Right lobe of liver (tissue), 6 donors: Measurements from ENCODE around the gene FAM177A1. TPM values are rescaled to one million over a fixed set of nuclear protein-coding genes. Genes with fewer than 3 reads are reported as not detected.

Experiments
- ATAC-seq, 4 donors: fragments of 200-7000 bp; cut with Tn5 transposase; one replicate each; pipeline ENCODE4 v1.9.1; 2020; ENCODE audit warnings: mild to moderate bottlenecking in 4 of 4, moderate library complexity in 4 of 4
- DNase-seq, 3 donors: peaks; one replicate each; pipeline ENCODE4 v3.0.0-alpha.2; 2020
- H3K27ac ChIP-seq, 3 donors: fragments of 200-600 bp; one replicate each; pipeline ENCODE4 v1.8.0; 2022
- H3K27me3 ChIP-seq, 2 donors: fragments of 200-600 bp; one replicate each; pipeline ENCODE4 v1.8.0; 2022
- H3K36me3 ChIP-seq, 4 donors: fragments of 200-600 bp; sonication (generic) in 1 of 4; one replicate each; pipeline versions ENCODE4 v1.5.1 to v1.8.0; 2017 to 2022; ENCODE audit warnings: control low read depth in 1 of 4
- H3K4me1 ChIP-seq, 4 donors: fragments of 200-600 bp; sonication (generic) in 1 of 4; one replicate each; pipeline versions ENCODE4 v1.5.1 to v1.8.0; 2017 to 2022; ENCODE audit warnings: control low read depth in 1 of 4
- H3K4me3 ChIP-seq, 3 donors: fragments of 200-600 bp; one replicate each; pipeline ENCODE4 v1.8.0; 2022
- H3K9me3 ChIP-seq, 4 donors: fragments of 200-600 bp; sonication (generic) in 1 of 4; one replicate each; pipeline versions ENCODE4 v1.5.1 to v1.8.0; 2017 to 2022; ENCODE audit warnings: control low read depth in 1 of 4
- POLR2A ChIP-seq: fragments of 450-650 bp; IDR thresholded peaks from one replicate; pipeline ENCODE4 v1.6.1; 2017; ENCODE audit warnings: antibody characterized with exemption, mild to moderate bottlenecking
- WGBS: methylation state at CpG from one replicate; pipeline ENCODE4 v1.1.6; 2018; ENCODE audit warnings: low coverage, low lambda C conversion rate; ENCODE audit not compliant: insufficient coverage; ENCODE audit errors: missing lambda C conversion rate; 5-methylcytosine and 5-hydroxymethylcytosine counted together
- intact Hi-C, 2 donors: fragments of 100-400 bp; cut with DNase I; formaldehyde crosslinking; loops; one replicate each; pipeline versions ENCODE4 v1.11.2 to v1.14.1; 2022
- total RNA-seq, 6 experiments: library from RNA; depleted of rRNA in 2 of 6; stranded (reverse); fragments of >200 nt in 2 of 6; fragmentation: NEBNext Ultra II Directional in 3 of 6; extraction: Animal tissue kit (Norgen Biotek cat#: 25700) in 3 of 6; gene quantifications; one replicate each; pipeline versions ENCODE4 v1.1.0 to v1.2.4, GENCODE V29; 2016 to 2023
- TF ChIP-seq, protein P1 (sequence below), 4 donors: fragments of 200-600 bp in 3 of 4; fragments of 450-650 bp in 1 of 4; IDR thresholded peaks; one replicate each; pipeline versions ENCODE4 v1.5.1 to v1.8.0; 2016 to 2022; ENCODE audit warnings: antibody characterized with exemption in 4 of 4, mild to moderate bottlenecking in 2 of 4
- donor health status: DM: no; HTN: yes; CAD: no.
- donor health status: DM: no; HTN: no; CAD: no.
- donor health status: DM: no; HTN: no; CAD: no.
- donor health status: DM: no; HTN: yes; CAD: no.
- donor health status: DM: no; HTN: yes; CAD: no.

The FAM177A1 gene
- total RNA-seq, 6 experiments from 2014 or later = 44.2 to 48.4 (median 47.2) TPM

DNA sequence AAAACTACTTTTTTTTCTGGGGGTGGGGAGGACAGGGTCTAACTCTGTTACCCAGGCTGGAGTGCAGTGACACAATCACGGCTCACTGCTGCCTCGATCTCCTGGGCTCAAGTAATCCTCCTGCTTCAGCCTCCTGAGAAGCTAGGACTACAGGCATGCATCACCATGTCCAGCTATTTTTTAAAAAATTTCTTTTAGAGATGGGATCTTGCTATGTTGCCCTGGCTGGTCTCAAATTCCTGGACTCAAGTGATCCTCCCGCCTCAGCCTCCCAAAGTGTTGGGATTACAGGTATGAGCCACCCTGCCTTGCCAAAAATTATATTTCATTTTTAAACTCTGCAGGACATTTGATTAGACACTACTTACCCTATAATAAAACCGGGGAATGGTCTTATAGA, 70.2 kb downstream of the FAM177A1 start:
- H3K36me3 ChIP-seq = peaks cover 0 to 3% (median 0%) of the 10 kb centered on the region in 4 donors
- peak overlapping the region in 2 of 3 donors; percentile 14 to 76 for H3K27ac ChIP-seq
- DNase-seq (no peak), ATAC-seq (no peak)
- H3K27me3 ChIP-seq = no peaks in the 10 kb centered on the region
- TF ChIP-seq, protein P1, sequence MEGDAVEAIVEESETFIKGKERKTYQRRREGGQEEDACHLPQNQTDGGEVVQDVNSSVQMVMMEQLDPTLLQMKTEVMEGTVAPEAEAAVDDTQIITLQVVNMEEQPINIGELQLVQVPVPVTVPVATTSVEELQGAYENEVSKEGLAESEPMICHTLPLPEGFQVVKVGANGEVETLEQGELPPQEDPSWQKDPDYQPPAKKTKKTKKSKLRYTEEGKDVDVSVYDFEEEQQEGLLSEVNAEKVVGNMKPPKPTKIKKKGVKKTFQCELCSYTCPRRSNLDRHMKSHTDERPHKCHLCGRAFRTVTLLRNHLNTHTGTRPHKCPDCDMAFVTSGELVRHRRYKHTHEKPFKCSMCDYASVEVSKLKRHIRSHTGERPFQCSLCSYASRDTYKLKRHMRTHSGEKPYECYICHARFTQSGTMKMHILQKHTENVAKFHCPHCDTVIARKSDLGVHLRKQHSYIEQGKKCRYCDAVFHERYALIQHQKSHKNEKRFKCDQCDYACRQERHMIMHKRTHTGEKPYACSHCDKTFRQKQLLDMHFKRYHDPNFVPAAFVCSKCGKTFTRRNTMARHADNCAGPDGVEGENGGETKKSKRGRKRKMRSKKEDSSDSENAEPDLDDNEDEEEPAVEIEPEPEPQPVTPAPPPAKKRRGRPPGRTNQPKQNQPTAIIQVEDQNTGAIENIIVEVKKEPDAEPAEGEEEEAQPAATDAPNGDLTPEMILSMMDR (IDR thresholded peaks at IDR 0.05) = no peak
- TF ChIP-seq POLR2A = no peak
- H3K9me3 ChIP-seq = no peaks in the 10 kb centered on the region
- peaks cover 0 to 12% (median 0%) of the 10 kb centered on the region in 4 donors for H3K4me1 ChIP-seq
- no peak overlapping the region for H3K4me3 ChIP-seq
- intact Hi-C loops = no loop called here
- WGBS = 94% methylated on average over 4 of the region's 4 CpGs

DNA sequence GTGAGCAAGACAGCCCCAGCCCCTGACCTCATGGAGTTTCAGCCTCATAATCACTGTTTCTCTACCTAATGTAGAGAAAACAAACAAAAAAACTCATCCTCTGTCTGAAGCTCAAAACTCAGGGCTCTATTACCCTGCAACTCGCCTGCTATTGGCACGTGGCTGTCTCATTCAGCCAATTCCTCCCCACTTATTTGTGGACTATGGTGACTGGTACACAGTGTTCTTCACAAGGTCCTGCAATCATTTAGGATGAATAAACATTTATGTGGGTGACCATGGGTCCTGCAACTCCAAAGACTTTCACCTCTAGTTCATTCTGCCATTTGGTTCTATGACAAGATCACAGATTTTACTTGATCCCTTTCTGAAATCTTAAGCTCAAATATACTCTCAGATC, 71.0 kb downstream of the FAM177A1 start:
- ATAC-seq = peak in 3 of 4 donors; percentile 36 to 68 (median 46)
- WGBS = 20% methylated on average over 2 of the region's 2 CpGs
- DNase-seq = peak in 1 of 3 donors; percentile 69

DNA sequence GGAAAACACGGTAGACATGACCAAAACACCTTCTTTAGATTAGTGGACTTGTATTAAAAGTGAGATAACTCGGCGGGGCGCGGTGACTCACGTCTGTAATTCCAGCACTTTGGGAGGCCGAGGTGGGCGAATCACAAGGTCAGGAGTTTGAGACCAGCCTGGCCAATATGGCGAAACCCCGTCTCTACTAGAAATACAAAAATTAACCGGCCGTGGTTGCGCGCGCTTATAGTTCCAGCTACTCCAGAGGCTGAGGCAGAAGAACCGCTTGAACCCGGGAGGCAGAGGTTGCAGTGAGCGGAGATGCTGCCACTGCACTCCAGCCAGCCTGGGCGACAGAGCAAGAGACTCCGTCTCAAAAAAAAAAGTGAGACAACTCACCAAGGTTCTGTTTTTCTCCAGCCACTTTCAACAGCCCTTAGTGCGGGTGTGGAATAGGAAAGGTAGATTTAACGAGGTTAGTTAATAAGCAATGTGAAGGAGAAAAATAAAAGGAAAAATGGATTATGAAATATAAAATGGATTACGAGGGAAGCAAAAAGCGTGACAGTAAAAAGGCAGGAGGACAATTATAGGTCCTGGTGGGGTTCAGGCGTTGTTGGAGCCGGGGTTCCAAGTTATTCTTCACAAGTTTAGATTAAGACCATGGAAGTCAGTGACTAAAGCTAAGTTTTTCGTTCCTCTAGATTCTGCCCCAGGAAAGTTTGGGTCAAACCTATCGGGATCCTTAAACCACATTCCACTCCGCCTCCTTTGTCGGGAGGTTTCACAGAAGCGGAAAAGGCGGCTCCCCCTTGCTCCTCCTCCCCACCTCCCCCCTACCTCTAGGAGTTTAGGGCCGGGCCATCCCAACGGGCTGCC, 75.2 kb downstream of the FAM177A1 start:
- peak in 3 of 4 donors; percentile 85 to 91 (median 87) for ATAC-seq
- H3K9me3 ChIP-seq = no peaks in the 10 kb centered on the region
- H3K4me1 ChIP-seq = peaks cover 0 to 32% (median 0%) of the 10 kb centered on the region in 4 donors
- intact Hi-C loops = loop anchor here in 1 of 2 donors (5.0 kb wide), 1 partner anchor 74 kb away; the partner anchor contains the start of gene FAM177A1
- no peaks in the 10 kb centered on the region for H3K27me3 ChIP-seq
- no peaks in the 10 kb centered on the region for H3K36me3 ChIP-seq
- TF ChIP-seq POLR2A = no peak
- TF ChIP-seq, protein P1 (IDR thresholded peaks at IDR 0.05) = no peak
- peak overlapping the region; percentile 96 to 97 (median 97) for H3K27ac ChIP-seq
- H3K4me3 ChIP-seq = peak overlapping the region; percentile 73 to 92 (median 87)
- peak in 1 of 3 donors; percentile 35 for DNase-seq
- 26% methylated on average over 30 of the region's 34 CpGs for WGBS

More for the DNA sequence above, 71.0 kb downstream of the FAM177A1 start:
- Histone ChIP-seq H3K4me3 (no peak overlapping the region), H3K9me3 (no peaks in the 10 kb centered on the region), H3K27ac (peak overlapping the region in 2 of 3 donors; percentile 53 to 76), H3K36me3 (peaks cover 0 to 3% (median 0%) of the 10 kb centered on the region in 4 donors), H3K4me1 (peaks cover 0 to 12% (median 0%) of the 10 kb centered on the region in 4 donors), H3K27me3 (no peaks in the 10 kb centered on the region)
- intact Hi-C loops = no loop called here
- TF ChIP-seq, protein P1 (IDR thresholded peaks at IDR 0.05) = no peak
- no peak for TF ChIP-seq POLR2A

DNA sequence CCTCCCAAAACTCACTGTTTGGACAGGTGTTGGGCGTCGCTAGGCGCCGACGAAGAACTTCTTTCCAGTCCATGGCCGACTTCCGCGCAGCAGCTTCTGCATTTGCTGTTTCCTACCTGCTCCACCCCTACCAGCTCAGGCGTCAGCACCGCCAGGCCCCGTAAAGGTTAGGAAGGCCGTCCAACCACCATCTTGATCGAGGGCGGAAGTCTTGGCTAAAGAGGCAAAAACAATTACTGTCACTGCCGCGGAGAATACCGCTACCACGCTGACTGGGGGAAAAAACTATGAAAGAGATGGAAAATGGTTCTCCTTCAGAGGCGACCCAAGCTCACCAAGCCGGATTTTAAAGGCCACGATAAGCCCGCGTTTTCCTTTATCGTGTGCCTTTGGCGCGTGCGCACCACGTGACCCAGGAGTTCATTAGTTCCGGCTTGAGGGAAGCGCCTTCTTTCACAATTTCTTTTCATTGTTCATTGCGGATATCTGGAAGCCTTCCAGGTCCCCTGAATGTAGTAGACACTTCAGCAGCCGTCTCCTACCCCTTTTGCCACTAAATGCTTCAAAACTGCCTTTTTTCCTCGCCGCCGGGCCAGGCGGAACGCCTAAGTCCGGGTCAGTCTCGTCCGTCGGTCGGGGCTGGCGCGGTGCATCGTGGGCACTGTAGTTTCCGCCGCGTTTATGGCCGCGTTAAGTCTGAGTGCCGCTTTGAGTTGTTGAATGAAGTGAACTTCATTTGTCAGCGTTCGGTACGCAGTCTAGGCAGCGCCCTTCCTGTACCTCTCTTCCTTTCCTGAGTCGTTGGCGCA, 76.0 kb downstream of the FAM177A1 start, which contains the start of the genes PPP2R3C and PRORP:
PPP2R3C (minus strand) TSS at position 104 of the 809 bp plus-strand sequence; CDS start at position 73, 31 bp downstream.
PRORP (plus strand) TSS at position 666 of the 809 bp plus-strand sequence. CDS start 694 bp downstream, outside the sequence.
- Histone ChIP-seq H3K27ac (peak within 1 kb of the TSS; percentile 96 to 97 (median 97)), H3K36me3 (no peaks in the 10 kb centered on the region), H3K4me1 (peaks cover 0 to 28% (median 0%) of the 10 kb centered on the region in 4 donors), H3K4me3 (peak within 1 kb of the TSS; percentile 73 to 92 (median 87)), H3K9me3 (no peaks in the 10 kb centered on the region), H3K27me3 (no peaks in the 10 kb centered on the region)
- intact Hi-C loops = loop anchor here in 1 of 2 donors (5.0 kb wide), 1 partner anchor 75 kb away; the partner anchor contains the start of gene FAM177A1
- ATAC-seq = peak; percentile 85 to 89 (median 88)
- TF ChIP-seq, protein P1 (IDR thresholded peaks at IDR 0.05) = no peak
- peak; percentile 78 for TF ChIP-seq POLR2A
- under 1% methylated on average over 57 of the region's 57 CpGs for WGBS
- peak; percentile 93 to 98 (median 98) for DNase-seq
